Astrocyte (in vitro differentiated cells and primary cell): ENCODE results near the gene MAST2. TPM values are rescaled to one million over a fixed set of nuclear protein-coding genes. Genes with fewer than 3 reads are reported as not detected.

Source experiments
- DNase-seq: peaks from one replicate; pipeline ENCODE4 v3.0.0-alpha.2; 2010; ENCODE audit warnings: low read depth
- FAIRE-seq: peaks from 2 replicates; lab custom pipeline; 2011; peaks lifted over from hg19 to GRCh38; lab: Jason Lieb, UNC
- H2AFZ ChIP-seq: 2 replicates; pipeline ENCODE4 v1.6.0; 2012; ENCODE audit warnings: low read depth, low read length, inconsistent platforms
- H3K27ac ChIP-seq: 2 replicates; pipeline ENCODE4 v1.5.1; 2011; ENCODE audit warnings: low read depth, low read length, inconsistent platforms
- H3K27me3 ChIP-seq: 2 replicates; pipeline ENCODE4 v1.6.0; 2011; ENCODE audit warnings: low read length, inconsistent platforms; ENCODE audit not compliant: insufficient read depth
- H3K36me3 ChIP-seq: 2 replicates; pipeline ENCODE4 v1.5.1; 2011; ENCODE audit warnings: low read length, inconsistent platforms; ENCODE audit not compliant: insufficient read depth
- H3K4me1 ChIP-seq: 2 replicates; pipeline ENCODE4 v1.5.1; 2011; ENCODE audit warnings: low read length, inconsistent platforms; ENCODE audit not compliant: insufficient read depth
- H3K4me2 ChIP-seq: 2 replicates; pipeline ENCODE4 v1.6.0; 2012; ENCODE audit warnings: low read length, inconsistent platforms
- H3K4me3 ChIP-seq: 2 replicates; pipeline ENCODE4 v1.5.1; 2011; ENCODE audit warnings: low read depth, mild to moderate bottlenecking, low read length, inconsistent platforms; ENCODE audit not compliant: insufficient read depth
- H3K79me2 ChIP-seq: 2 replicates; pipeline ENCODE4 v1.6.0; 2012; ENCODE audit warnings: mild to moderate bottlenecking, low read length, inconsistent platforms; ENCODE audit not compliant: insufficient read depth
- H3K9ac ChIP-seq: 2 replicates; pipeline ENCODE4 v1.6.0; 2012; ENCODE audit warnings: mild to moderate bottlenecking, low read length, inconsistent platforms
- H3K9me3 ChIP-seq: 2 replicates; pipeline ENCODE4 v1.5.1; 2012; ENCODE audit warnings: low read depth, mild to moderate bottlenecking, low read length, inconsistent platforms; ENCODE audit not compliant: insufficient read depth
- H4K20me1 ChIP-seq: 2 replicates; pipeline ENCODE4 v1.6.0; 2012; ENCODE audit warnings: low read length, inconsistent platforms; ENCODE audit not compliant: insufficient read depth
- H3K27ac Mint-ChIP-seq: one replicate; pipeline ENCODE4 v1.8.0; 2021; ENCODE audit warnings: mild to moderate bottlenecking, mixed read lengths; ENCODE audit not compliant: unreplicated experiment
- H3K27me3 Mint-ChIP-seq: one replicate; pipeline ENCODE4 v1.8.0; 2021; ENCODE audit warnings: low read depth, mixed read lengths; ENCODE audit not compliant: unreplicated experiment
- H3K36me3 Mint-ChIP-seq: one replicate; pipeline ENCODE4 v1.8.0; 2021; ENCODE audit warnings: low read depth, mixed read lengths; ENCODE audit not compliant: unreplicated experiment
- H3K4me1 Mint-ChIP-seq: one replicate; pipeline ENCODE4 v1.8.0; 2021; ENCODE audit warnings: low read depth, mixed read lengths; ENCODE audit not compliant: unreplicated experiment
- H3K4me3 Mint-ChIP-seq: one replicate; pipeline ENCODE4 v1.8.0; 2021; ENCODE audit warnings: mild to moderate bottlenecking, moderate library complexity, mixed read lengths; ENCODE audit not compliant: unreplicated experiment
- H3K9me3 Mint-ChIP-seq: one replicate; pipeline ENCODE4 v1.8.0; 2021; ENCODE audit warnings: mild to moderate bottlenecking, mixed read lengths; ENCODE audit not compliant: unreplicated experiment
- CTCF ChIP-seq: IDR thresholded peaks from 2 replicates; pipeline ENCODE4 v1.5.1; 2011; ENCODE audit warnings: low read depth, mild to moderate bottlenecking, inconsistent platforms, low read length, moderate library complexity; ENCODE audit not compliant: insufficient read depth
- EZH2 ChIP-seq: IDR thresholded peaks from 2 replicates; pipeline ENCODE4 v1.6.1; 2012; ENCODE audit warnings: mild to moderate bottlenecking, low read length, inconsistent platforms; ENCODE audit not compliant: insufficient read depth
- total RNA-seq: library from RNA; stranded (reverse); gene quantifications from 2 replicates; pipeline ENCODE4 v1.2.1, GENCODE V29; 2021

The MAST2 gene
- total RNA-seq, 1 donor from 2014 or later, result 41.0 TPM

- peaks cover 15% of the 10 kb centered on the region for H3K36me3 Mint-ChIP-seq
- no peak overlapping the region for H3K9ac ChIP-seq
- no peaks in the 10 kb centered on the region for H3K36me3 ChIP-seq
- H3K4me3 Mint-ChIP-seq, result no peak overlapping the region
- FAIRE-seq, result no peak
- no peaks in the 10 kb centered on the region for H3K4me1 Mint-ChIP-seq
- H3K4me2 ChIP-seq, result no peak overlapping the region
- no peak overlapping the region for H3K27ac Mint-ChIP-seq
- H3K79me2 ChIP-seq, result no peaks in the 10 kb centered on the region
- no peak overlapping the region for H3K27ac ChIP-seq
- H3K9me3 Mint-ChIP-seq, result peaks cover 5% of the 10 kb centered on the region
- no peaks in the 10 kb centered on the region for H3K4me1 ChIP-seq
- H3K27me3 Mint-ChIP-seq, result no peaks in the 10 kb centered on the region
- no peak for TF ChIP-seq CTCF
- no peaks in the 10 kb centered on the region for H4K20me1 ChIP-seq
- DNase-seq, result no peak
- no peak overlapping the region for H3K4me3 ChIP-seq
- no peaks in the 10 kb centered on the region for H3K27me3 ChIP-seq
- H2AFZ ChIP-seq, result no peak overlapping the region
- H3K9me3 ChIP-seq, result no peaks in the 10 kb centered on the region
Observed at GRCh38 chr1:45969866-45970265, 166.5 kb downstream of the MAST2 start.

GRCh38 chr1:45971335-45971734 is 167.9 kb downstream of the MAST2 start:
- TF ChIP-seq EZH2, result no peak
- no peak for TF ChIP-seq CTCF
- Mint-ChIP-seq H3K4me1 (no peaks in the 10 kb centered on the region), H3K27ac (no peak overlapping the region), H3K36me3 (peaks cover 14% of the 10 kb centered on the region), H3K27me3 (no peaks in the 10 kb centered on the region), H3K9me3 (peaks cover 2% of the 10 kb centered on the region), H3K4me3 (no peak overlapping the region)
- Histone ChIP-seq H3K79me2 (no peaks in the 10 kb centered on the region), H3K27ac (no peak overlapping the region), H2AFZ (no peak overlapping the region), H3K9ac (no peak overlapping the region), H3K4me3 (no peak overlapping the region), H3K27me3 (no peaks in the 10 kb centered on the region), H3K9me3 (no peaks in the 10 kb centered on the region), H3K36me3 (no peaks in the 10 kb centered on the region), H4K20me1 (no peaks in the 10 kb centered on the region), H3K4me1 (no peaks in the 10 kb centered on the region), H3K4me2 (no peak overlapping the region)
- DNase-seq (no peak), FAIRE-seq (no peak)

- no peak for FAIRE-seq
- no peaks in the 10 kb centered on the region for H3K27me3 Mint-ChIP-seq
Observed at GRCh38 chr1:45971922-45972531, 168.6 kb downstream of the MAST2 start.

More at GRCh38 chr1:45971922-45972531, 168.6 kb downstream of the MAST2 start:
- Mint-ChIP-seq H3K27ac (no peak overlapping the region), H3K9me3 (peaks cover 2% of the 10 kb centered on the region), H3K4me1 (no peaks in the 10 kb centered on the region), H3K4me3 (no peak overlapping the region), H3K36me3 (peaks cover 14% of the 10 kb centered on the region)
- H3K9ac ChIP-seq, result no peak overlapping the region
- no peaks in the 10 kb centered on the region for H3K36me3 ChIP-seq
- H3K4me2 ChIP-seq, result no peak overlapping the region
- H3K4me3 ChIP-seq, result no peak overlapping the region
- H4K20me1 ChIP-seq, result no peaks in the 10 kb centered on the region
- no peaks in the 10 kb centered on the region for H3K4me1 ChIP-seq
- H3K79me2 ChIP-seq, result no peaks in the 10 kb centered on the region
- no peaks in the 10 kb centered on the region for H3K27me3 ChIP-seq
- TF ChIP-seq CTCF (no peak), EZH2 (no peak)
- no peak overlapping the region for H3K27ac ChIP-seq
- no peak for DNase-seq
- H2AFZ ChIP-seq, result no peak overlapping the region
- H3K9me3 ChIP-seq, result no peaks in the 10 kb centered on the region
